Endothelial cell of hepatic sinusoid (primary cell): Measurements from ENCODE around the gene CAMSAP1.

Source experiments
- in situ Hi-C: cut with HindIII; loops from 2 replicates; pipeline ENCODE4 v1.10.0; 2017; ENCODE audit warnings: low sequenced_read_pairs

CAMSAP1 gene

GRCh38 chr9:135884328-135885035 is 22.9 kb downstream of the CAMSAP1 start:
- in situ Hi-C loops = loop anchor here (5.0 to 10.0 kb wide), 2 partner anchors 153 to 230 kb away; partner anchors contain the start of gene TMEM250

GRCh38 chr9:135883410-135884089 is 23.8 kb downstream of the CAMSAP1 start:
- in situ Hi-C loops = loop anchor here (5.0 to 10.0 kb wide), 2 partner anchors 154 to 231 kb away; partner anchors contain the start of gene TMEM250

GRCh38 chr9:135882011-135882410 is 25.3 kb downstream of the CAMSAP1 start:
- in situ Hi-C loops = loop anchor here (5.0 to 10.0 kb wide), 2 partner anchors 155 to 233 kb away; partner anchors contain the start of gene TMEM250

- in situ Hi-C loops = loop anchor here (5.0 to 10.0 kb wide), 2 partner anchors 157 to 234 kb away; partner anchors contain the start of gene TMEM250
Measured at GRCh38 chr9:135880438-135880837, 26.9 kb downstream of the CAMSAP1 start.

- in situ Hi-C loops = loop anchor here (5.0 to 10.0 kb wide), 2 partner anchors 158 to 235 kb away; partner anchors contain the start of gene TMEM250
Measured at GRCh38 chr9:135879619-135880018, 27.7 kb downstream of the CAMSAP1 start.

GRCh38 chr9:135879237-135879601 is 28.1 kb downstream of the CAMSAP1 start:
- in situ Hi-C loops = no loop called here

- in situ Hi-C loops = no loop called here
Measured at GRCh38 chr9:135878528-135879236, 28.7 kb downstream of the CAMSAP1 start.

GRCh38 chr9:135877791-135878527 is 29.4 kb downstream of the CAMSAP1 start:
- in situ Hi-C loops = no loop called here

GRCh38 chr9:135876936-135877335 is 30.4 kb downstream of the CAMSAP1 start:
- in situ Hi-C loops = no loop called here

GRCh38 chr9:135874859-135875258 is 32.5 kb downstream of the CAMSAP1 start:
- in situ Hi-C loops = no loop called here

- in situ Hi-C loops = no loop called here
Measured at GRCh38 chr9:135869909-135870308, 37.4 kb downstream of the CAMSAP1 start.

- in situ Hi-C loops = no loop called here
Measured at GRCh38 chr9:135865531-135865930, 41.8 kb downstream of the CAMSAP1 start.

GRCh38 chr9:135864447-135865049 is 42.8 kb downstream of the CAMSAP1 start:
- in situ Hi-C loops = no loop called here

GRCh38 chr9:135862809-135863208 is 44.5 kb downstream of the CAMSAP1 start:
- in situ Hi-C loops = no loop called here

- in situ Hi-C loops = loop anchor here (10.0 kb wide), 2 partner anchors 96 to 196 kb away; no protein-coding TSS in a partner anchor
Measured at GRCh38 chr9:135858491-135859185, 48.7 kb downstream of the CAMSAP1 start.

GRCh38 chr9:135857843-135858242 is 49.5 kb downstream of the CAMSAP1 start:
- in situ Hi-C loops = loop anchor here (10.0 kb wide), 2 partner anchors 97 to 197 kb away; no protein-coding TSS in a partner anchor

GRCh38 chr9:135857371-135857786 is 50.0 kb downstream of the CAMSAP1 start:
- in situ Hi-C loops = loop anchor here (10.0 kb wide), 2 partner anchors 97 to 197 kb away; no protein-coding TSS in a partner anchor

- in situ Hi-C loops = loop anchor here (10.0 kb wide), 2 partner anchors 103 to 203 kb away; no protein-coding TSS in a partner anchor
Measured at GRCh38 chr9:135851748-135852147, 55.6 kb downstream of the CAMSAP1 start.

- in situ Hi-C loops = loop anchor here (10.0 kb wide), 2 partner anchors 104 to 204 kb away; no protein-coding TSS in a partner anchor
Measured at GRCh38 chr9:135850737-135851136, 56.6 kb downstream of the CAMSAP1 start.
